PC-3 (cell line): ENCODE measurements around the gene SLC8A3.

Experiments used
- EZH2 ChIP-seq: fragments of 300-600 bp; sonication (generic); IDR thresholded peaks from one replicate; pipeline ENCODE4 v1.6.1; 2017; ENCODE audit warnings: antibody characterized with exemption, mild to moderate bottlenecking, low read length; ENCODE audit not compliant: unreplicated experiment
- EZH2phosphoT487 ChIP-seq: fragments of 300-600 bp; sonication (generic); IDR thresholded peaks from 2 replicates; pipeline ENCODE4 v1.6.1; 2018; ENCODE audit warnings: mild to moderate bottlenecking, antibody characterized with exemption, low read length, borderline replicate concordance
- TF ChIP-seq, protein P1 (sequence below): fragments of 300-600 bp; sonication (generic); conservative IDR thresholded peaks from 2 replicates; pipeline ENCODE4 v1.5.1; 2017; ENCODE audit warnings: antibody characterized with exemption, low read depth, mild to moderate bottlenecking, low read length

DNA sequence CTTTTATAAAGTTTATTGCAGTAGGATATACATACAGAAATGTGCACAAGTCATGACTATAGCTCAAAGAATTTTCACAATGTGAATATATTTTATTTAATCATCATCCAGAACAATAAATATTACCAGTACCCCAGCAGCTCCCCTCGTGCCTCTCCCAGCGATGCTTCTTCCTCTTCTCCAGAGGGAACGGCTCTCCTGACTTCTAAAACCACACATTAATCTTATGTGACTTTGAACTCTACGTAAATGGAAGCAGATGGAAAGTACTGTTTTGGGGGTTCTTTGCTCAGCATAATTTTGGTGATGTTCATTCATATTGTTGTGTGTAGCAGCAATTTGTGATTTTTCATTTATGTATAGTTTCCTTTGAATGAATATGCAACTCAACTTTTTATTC lies 4.6 kb upstream of the SLC8A3 start:
- TF ChIP-seq EZH2: no peak
- TF ChIP-seq, protein P1, sequence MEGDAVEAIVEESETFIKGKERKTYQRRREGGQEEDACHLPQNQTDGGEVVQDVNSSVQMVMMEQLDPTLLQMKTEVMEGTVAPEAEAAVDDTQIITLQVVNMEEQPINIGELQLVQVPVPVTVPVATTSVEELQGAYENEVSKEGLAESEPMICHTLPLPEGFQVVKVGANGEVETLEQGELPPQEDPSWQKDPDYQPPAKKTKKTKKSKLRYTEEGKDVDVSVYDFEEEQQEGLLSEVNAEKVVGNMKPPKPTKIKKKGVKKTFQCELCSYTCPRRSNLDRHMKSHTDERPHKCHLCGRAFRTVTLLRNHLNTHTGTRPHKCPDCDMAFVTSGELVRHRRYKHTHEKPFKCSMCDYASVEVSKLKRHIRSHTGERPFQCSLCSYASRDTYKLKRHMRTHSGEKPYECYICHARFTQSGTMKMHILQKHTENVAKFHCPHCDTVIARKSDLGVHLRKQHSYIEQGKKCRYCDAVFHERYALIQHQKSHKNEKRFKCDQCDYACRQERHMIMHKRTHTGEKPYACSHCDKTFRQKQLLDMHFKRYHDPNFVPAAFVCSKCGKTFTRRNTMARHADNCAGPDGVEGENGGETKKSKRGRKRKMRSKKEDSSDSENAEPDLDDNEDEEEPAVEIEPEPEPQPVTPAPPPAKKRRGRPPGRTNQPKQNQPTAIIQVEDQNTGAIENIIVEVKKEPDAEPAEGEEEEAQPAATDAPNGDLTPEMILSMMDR: no peak
- no peak for TF ChIP-seq EZH2phosphoT487
